Astrocyte (in vitro differentiated cells and primary cell): Measurements from ENCODE around the gene KIF7. TPM values are rescaled to one million over a fixed set of nuclear protein-coding genes. Genes with fewer than 3 reads are reported as not detected.
"Not testable (repeated sequence)": the region's sequence is repeated elsewhere in the genome, so short reads cannot be mapped to it uniquely, and the experiment has no call there.

Experiments used
- DNase-seq: peaks from one replicate; pipeline ENCODE4 v3.0.0-alpha.2; 2010; ENCODE audit warnings: low read depth
- FAIRE-seq: peaks from 2 replicates; lab custom pipeline; 2011; peaks lifted over from hg19 to GRCh38; lab: Jason Lieb, UNC
- H2AFZ ChIP-seq: 2 replicates; pipeline ENCODE4 v1.6.0; 2012; ENCODE audit warnings: low read depth, low read length, inconsistent platforms
- H3K27ac ChIP-seq: 2 replicates; pipeline ENCODE4 v1.5.1; 2011; ENCODE audit warnings: low read depth, low read length, inconsistent platforms
- H3K27me3 ChIP-seq: 2 replicates; pipeline ENCODE4 v1.6.0; 2011; ENCODE audit warnings: low read length, inconsistent platforms; ENCODE audit not compliant: insufficient read depth
- H3K36me3 ChIP-seq: 2 replicates; pipeline ENCODE4 v1.5.1; 2011; ENCODE audit warnings: low read length, inconsistent platforms; ENCODE audit not compliant: insufficient read depth
- H3K4me1 ChIP-seq: 2 replicates; pipeline ENCODE4 v1.5.1; 2011; ENCODE audit warnings: low read length, inconsistent platforms; ENCODE audit not compliant: insufficient read depth
- H3K4me2 ChIP-seq: 2 replicates; pipeline ENCODE4 v1.6.0; 2012; ENCODE audit warnings: low read length, inconsistent platforms
- H3K4me3 ChIP-seq: 2 replicates; pipeline ENCODE4 v1.5.1; 2011; ENCODE audit warnings: low read depth, mild to moderate bottlenecking, low read length, inconsistent platforms; ENCODE audit not compliant: insufficient read depth
- H3K79me2 ChIP-seq: 2 replicates; pipeline ENCODE4 v1.6.0; 2012; ENCODE audit warnings: mild to moderate bottlenecking, low read length, inconsistent platforms; ENCODE audit not compliant: insufficient read depth
- H3K9ac ChIP-seq: 2 replicates; pipeline ENCODE4 v1.6.0; 2012; ENCODE audit warnings: mild to moderate bottlenecking, low read length, inconsistent platforms
- H3K9me3 ChIP-seq: 2 replicates; pipeline ENCODE4 v1.5.1; 2012; ENCODE audit warnings: low read depth, mild to moderate bottlenecking, low read length, inconsistent platforms; ENCODE audit not compliant: insufficient read depth
- H4K20me1 ChIP-seq: 2 replicates; pipeline ENCODE4 v1.6.0; 2012; ENCODE audit warnings: low read length, inconsistent platforms; ENCODE audit not compliant: insufficient read depth
- H3K27ac Mint-ChIP-seq: one replicate; pipeline ENCODE4 v1.8.0; 2021; ENCODE audit warnings: mild to moderate bottlenecking, mixed read lengths; ENCODE audit not compliant: unreplicated experiment
- H3K27me3 Mint-ChIP-seq: one replicate; pipeline ENCODE4 v1.8.0; 2021; ENCODE audit warnings: low read depth, mixed read lengths; ENCODE audit not compliant: unreplicated experiment
- H3K36me3 Mint-ChIP-seq: one replicate; pipeline ENCODE4 v1.8.0; 2021; ENCODE audit warnings: low read depth, mixed read lengths; ENCODE audit not compliant: unreplicated experiment
- H3K4me1 Mint-ChIP-seq: one replicate; pipeline ENCODE4 v1.8.0; 2021; ENCODE audit warnings: low read depth, mixed read lengths; ENCODE audit not compliant: unreplicated experiment
- H3K4me3 Mint-ChIP-seq: one replicate; pipeline ENCODE4 v1.8.0; 2021; ENCODE audit warnings: mild to moderate bottlenecking, moderate library complexity, mixed read lengths; ENCODE audit not compliant: unreplicated experiment
- H3K9me3 Mint-ChIP-seq: one replicate; pipeline ENCODE4 v1.8.0; 2021; ENCODE audit warnings: mild to moderate bottlenecking, mixed read lengths; ENCODE audit not compliant: unreplicated experiment
- CTCF ChIP-seq: IDR thresholded peaks from 2 replicates; pipeline ENCODE4 v1.5.1; 2011; ENCODE audit warnings: low read depth, mild to moderate bottlenecking, inconsistent platforms, low read length, moderate library complexity; ENCODE audit not compliant: insufficient read depth
- EZH2 ChIP-seq: IDR thresholded peaks from 2 replicates; pipeline ENCODE4 v1.6.1; 2012; ENCODE audit warnings: mild to moderate bottlenecking, low read length, inconsistent platforms; ENCODE audit not compliant: insufficient read depth
- total RNA-seq: library from RNA; stranded (reverse); gene quantifications from 2 replicates; pipeline ENCODE4 v1.2.1, GENCODE V29; 2021

KIF7 gene
- total RNA-seq, 1 donor from 2014 or later, result 5.1 TPM

- peaks cover 9% of the 10 kb centered on the region for H3K4me1 ChIP-seq
- H3K4me3 ChIP-seq, result no peak overlapping the region
- H3K9me3 ChIP-seq, result no peaks in the 10 kb centered on the region
- peak overlapping the region; percentile 70 for H2AFZ ChIP-seq
- peaks cover 2% of the 10 kb centered on the region for H3K4me1 Mint-ChIP-seq
- peak overlapping the region; percentile 63 for H3K4me2 ChIP-seq
- H3K36me3 Mint-ChIP-seq, result no peaks in the 10 kb centered on the region
- TF ChIP-seq EZH2 (no peak), CTCF (no peak)
- H3K27me3 Mint-ChIP-seq, result no peaks in the 10 kb centered on the region
- FAIRE-seq (no peak), DNase-seq (peak; percentile 55)
- H3K9me3 Mint-ChIP-seq, result no peaks in the 10 kb centered on the region
- no peak overlapping the region for H3K9ac ChIP-seq
- peak overlapping the region; percentile 12 for H3K27ac ChIP-seq
- H3K27me3 ChIP-seq, result no peaks in the 10 kb centered on the region
- no peak overlapping the region for H3K4me3 Mint-ChIP-seq
- peaks cover 26% of the 10 kb centered on the region for H3K79me2 ChIP-seq
- H4K20me1 ChIP-seq, result no peaks in the 10 kb centered on the region
- peaks cover 23% of the 10 kb centered on the region for H3K36me3 ChIP-seq
- no peak overlapping the region for H3K27ac Mint-ChIP-seq
These were observed 67.3 kb downstream of the KIF7 start for GRCh38 chr15:89587955-89588354.

GRCh38 chr15:89586651-89587050 is 68.6 kb downstream of the KIF7 start:
- Mint-ChIP-seq H3K9me3 (no peaks in the 10 kb centered on the region), H3K27ac (no peak overlapping the region), H3K36me3 (no peaks in the 10 kb centered on the region), H3K4me1 (no peaks in the 10 kb centered on the region), H3K27me3 (no peaks in the 10 kb centered on the region), H3K4me3 (no peak overlapping the region)
- H3K9me3 ChIP-seq, result no peaks in the 10 kb centered on the region
- H3K4me3 ChIP-seq, result no peak overlapping the region
- peaks cover 37% of the 10 kb centered on the region for H3K79me2 ChIP-seq
- H3K4me1 ChIP-seq, result peaks cover 9% of the 10 kb centered on the region
- no peak for DNase-seq
- H2AFZ ChIP-seq, result no peak overlapping the region
- no peak for TF ChIP-seq EZH2
- no peak for TF ChIP-seq CTCF
- peaks cover 22% of the 10 kb centered on the region for H3K36me3 ChIP-seq
- no peaks in the 10 kb centered on the region for H4K20me1 ChIP-seq
- H3K27ac ChIP-seq, result no peak overlapping the region
- no peak overlapping the region for H3K4me2 ChIP-seq
- no peaks in the 10 kb centered on the region for H3K27me3 ChIP-seq
- FAIRE-seq, result no peak
- no peak overlapping the region for H3K9ac ChIP-seq

- H3K4me3 Mint-ChIP-seq, H3K27ac Mint-ChIP-seq, H3K9me3 ChIP-seq, H3K4me3 ChIP-seq, H3K9me3 Mint-ChIP-seq, DNase-seq, H3K27ac ChIP-seq, H3K36me3 Mint-ChIP-seq, FAIRE-seq, H2AFZ ChIP-seq, H3K27me3 ChIP-seq, H3K4me1 Mint-ChIP-seq, H3K27me3 Mint-ChIP-seq, H4K20me1 ChIP-seq, H3K4me1 ChIP-seq, H3K9ac ChIP-seq, H3K4me2 ChIP-seq: not testable (repeated sequence)
- Histone ChIP-seq H3K36me3 (peaks cover 15% of the 10 kb centered on the region), H3K79me2 (peaks cover 77% of the 10 kb centered on the region)
These were observed 74.5 kb downstream of the KIF7 start for GRCh38 chr15:89580747-89581146.
